HTERT RPE-1 (cell line): ENCODE data around the gene ZNF565.
"Not testable (repeated sequence)": the region's sequence is repeated elsewhere in the genome, so short reads cannot be mapped to it uniquely, and the experiment has no call there.

Experiments
- in situ Hi-C: fragments of 300-500 bp; cut with MboI; formaldehyde crosslinking; loops from 4 replicates; pipeline ENCODE4 v1.14.3; 2020; ENCODE audit warnings: low sequenced_read_pairs

ZNF565 gene

DNA sequence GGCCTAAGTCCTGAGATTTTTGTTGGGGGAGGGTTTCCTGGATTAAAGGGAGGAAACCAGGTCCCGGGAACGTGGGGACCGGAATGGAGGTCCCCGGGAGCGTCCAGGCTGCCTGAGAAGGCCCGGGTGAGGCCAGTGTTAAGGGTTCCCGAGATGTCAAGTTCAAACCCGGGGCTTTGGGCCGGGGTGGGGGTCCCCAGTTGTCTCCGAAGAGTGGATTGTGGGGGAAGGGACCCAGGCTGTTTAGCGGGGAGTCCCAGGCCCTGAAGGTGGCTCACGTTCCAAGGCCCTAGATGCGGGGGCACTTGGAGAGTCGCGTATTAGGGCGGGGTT lies 62.5 kb downstream of the ZNF565 start:
- in situ Hi-C loops, result no loop called here

DNA sequence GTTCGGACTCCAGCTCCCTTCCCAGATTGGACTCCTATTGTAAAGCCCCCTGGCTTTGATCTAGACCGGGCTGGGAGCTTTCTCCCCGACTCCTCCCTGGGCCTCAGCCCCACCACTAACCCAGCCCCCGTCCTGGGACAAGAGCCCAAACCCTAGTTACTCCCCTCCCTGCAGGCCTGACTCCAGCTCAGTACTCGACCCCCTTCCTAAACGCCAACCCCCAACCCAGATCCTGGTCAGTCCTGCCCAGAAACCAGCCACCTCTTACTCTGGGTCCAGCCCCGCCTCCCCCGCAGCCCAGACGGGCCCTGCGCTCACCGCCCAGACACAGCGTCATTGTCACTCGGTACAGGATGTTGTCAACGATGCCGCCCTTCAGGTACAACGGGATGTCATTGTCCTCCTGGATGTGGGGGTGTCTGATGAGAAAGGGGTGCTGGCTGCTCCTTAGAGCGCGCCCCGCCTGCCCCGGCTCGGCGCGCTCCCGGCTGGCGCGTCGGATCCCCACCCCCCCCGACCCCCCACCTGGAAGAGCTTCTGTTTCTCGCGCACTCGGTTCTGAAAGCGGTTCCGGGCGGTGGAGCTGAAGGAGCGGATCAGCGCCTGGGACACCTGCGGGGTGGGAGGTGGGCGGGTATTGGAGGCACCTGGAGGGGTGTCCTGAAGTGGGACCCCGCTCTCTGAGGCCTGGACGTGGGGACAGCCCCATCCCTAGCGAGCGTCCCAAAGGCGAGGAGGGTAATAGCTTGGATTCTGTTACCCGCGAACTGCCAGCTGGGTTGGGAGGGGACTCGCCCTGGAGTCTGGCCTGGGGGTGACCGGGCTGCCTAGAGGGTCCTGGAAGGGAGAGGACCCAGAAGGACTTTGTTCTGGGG lies 63.1 kb downstream of the ZNF565 start:
- in situ Hi-C loops, result no loop called here

DNA sequence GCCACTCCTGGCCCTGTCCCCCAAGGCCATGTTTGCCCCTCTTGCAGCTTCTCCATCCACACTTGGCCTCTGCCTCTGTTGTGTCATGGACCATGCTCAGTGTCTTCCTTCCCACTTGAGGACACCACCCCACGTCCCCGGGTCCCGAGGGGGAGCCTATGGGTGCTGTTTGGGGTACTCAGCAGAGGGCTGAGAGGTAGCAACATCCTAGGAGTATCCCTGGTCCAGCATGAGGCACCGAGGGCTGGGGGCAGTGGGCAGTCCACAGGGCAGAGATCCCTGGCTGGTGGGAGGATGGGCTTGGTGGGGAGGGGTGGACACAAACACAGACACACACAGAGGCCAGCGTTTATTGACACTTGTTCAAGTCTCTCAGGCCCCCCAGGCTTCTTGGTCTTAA lies 63.9 kb downstream of the ZNF565 start:
- in situ Hi-C loops, result no loop called here

DNA sequence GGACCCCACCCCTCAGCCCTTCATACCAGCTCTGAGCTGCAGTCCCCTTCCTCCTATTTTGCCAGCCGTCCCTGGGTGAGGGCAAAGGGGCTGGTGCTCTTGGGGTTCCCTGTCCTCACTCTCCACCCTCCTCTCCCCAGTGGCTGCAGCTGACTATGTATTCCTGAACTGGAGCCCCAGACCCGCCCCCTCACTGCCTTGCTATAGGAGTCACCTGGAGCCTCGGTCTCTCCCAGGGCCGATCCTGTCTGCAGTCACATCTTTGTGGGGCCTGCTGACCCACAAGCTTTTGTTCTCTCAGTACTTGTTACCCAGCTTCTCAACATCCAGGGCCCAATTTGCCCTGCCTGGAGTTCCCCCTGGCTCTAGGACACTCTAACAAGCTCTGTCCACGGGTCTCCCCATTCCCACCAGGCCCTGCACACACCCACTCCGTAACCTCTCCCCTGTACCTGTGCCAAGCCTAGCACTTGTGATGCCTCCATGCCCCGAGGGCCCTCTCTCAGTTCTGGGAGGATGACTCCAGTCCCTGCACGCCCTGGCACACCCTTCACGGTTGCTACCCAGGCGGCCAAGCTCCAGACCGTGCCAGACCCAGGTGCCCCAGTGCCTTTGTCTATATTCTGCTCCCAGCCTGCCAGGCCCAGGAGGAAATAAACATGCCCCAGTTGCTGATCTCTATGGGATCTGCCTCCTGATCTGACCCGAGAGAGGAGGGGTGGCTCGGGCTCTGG lies 64.6 kb downstream of the ZNF565 start:
- in situ Hi-C loops, result no loop called here

DNA sequence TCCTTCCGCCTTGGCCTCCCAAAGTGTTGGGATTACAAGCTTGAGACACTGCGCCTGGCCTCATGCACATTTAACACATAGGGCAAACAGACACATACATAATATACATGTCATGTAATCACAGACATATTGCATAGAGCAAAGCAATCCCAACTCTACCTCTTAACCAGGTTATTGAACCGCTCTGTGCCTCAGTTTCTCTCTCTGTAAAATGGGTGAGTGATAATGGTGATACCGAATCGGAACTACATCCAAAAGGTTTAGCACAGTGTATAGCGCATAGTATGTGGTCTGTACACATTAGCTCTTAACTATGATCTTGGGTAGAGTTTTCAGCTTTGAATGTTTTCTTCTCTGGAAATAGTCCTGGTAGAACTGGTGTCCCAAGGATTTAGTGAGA lies 69.8 kb downstream of the ZNF565 start:
- in situ Hi-C loops, result no loop called here

DNA sequence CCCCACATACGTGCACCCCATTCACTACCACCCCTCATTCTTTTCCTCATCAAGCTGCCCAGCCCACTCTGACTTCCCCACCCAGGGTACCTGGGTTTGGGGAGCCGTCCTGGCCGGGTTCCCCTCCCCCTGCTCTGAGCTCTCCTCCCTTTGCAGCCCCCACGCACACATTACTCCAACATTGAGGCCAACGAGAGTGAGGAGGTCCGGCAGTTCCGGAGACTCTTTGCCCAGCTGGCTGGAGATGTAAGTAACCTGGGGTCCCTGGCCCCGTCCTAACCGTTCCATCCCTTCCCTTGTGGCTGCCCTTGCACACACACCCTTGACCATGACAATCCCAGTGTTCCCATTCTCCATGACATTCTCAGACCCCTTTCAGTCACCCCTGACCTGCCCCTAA lies 72.0 kb downstream of the ZNF565 start:
- in situ Hi-C loops, result no loop called here

DNA sequence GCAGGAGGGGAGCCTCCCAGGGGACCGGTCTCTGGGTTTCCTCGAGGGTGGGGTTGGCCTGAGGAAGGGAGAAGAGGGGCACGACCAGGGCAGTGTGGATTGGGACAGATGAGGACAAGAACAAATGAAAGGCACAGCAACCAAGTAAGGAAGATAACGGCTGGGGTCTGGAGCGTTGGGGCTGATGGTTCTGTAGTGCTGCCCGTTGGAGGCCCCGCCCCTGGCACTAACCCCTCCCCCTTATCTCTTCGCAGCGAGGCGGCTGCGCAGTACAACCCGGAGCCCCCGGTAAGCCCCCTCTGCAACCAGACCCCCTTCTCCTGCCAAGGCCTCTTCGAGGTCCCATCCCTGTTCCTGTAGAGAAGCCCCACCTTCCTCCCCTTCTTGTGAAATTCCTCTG lies 72.4 kb downstream of the ZNF565 start:
- in situ Hi-C loops, result no loop called here

DNA sequence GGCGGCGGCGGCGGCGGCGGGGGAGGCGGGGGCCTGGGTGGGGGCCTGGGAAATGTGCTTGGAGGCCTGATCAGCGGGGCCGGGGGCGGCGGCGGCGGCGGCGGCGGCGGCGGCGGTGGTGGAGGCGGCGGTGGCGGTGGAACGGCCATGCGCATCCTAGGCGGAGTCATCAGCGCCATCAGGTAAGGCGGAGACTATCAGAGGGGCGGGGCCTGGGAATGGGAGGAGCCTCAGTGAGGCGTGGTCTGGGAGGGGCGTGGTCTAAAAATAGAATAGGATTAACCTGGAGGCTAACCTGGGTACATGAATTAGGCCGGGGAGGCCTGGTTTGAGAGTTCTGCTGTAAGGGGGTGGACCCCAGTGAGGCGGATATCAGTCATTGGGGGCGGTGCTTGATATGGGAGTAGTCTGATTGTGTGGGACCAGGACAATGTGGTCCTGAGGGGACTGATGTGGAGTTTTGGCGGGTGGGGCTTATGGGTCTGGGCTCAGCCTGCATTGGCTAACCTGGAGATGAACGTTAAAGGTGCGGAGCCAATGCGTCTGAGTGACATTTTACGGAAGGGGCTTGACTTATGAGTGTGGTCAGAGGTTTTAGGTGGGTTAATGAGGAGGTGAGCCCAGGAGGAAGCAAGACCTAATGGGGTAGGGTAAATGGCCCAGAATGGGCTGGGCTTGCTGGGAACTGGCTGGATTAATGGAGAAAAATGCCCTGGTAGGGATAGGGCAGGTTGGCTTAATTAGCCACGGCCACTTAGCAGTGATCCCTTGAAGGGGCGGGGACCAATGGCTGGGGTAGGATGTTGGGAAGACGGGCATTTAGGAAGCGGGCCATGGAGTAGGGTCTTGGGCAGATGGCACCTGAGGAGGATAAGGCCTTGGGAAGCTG lies 73.2 kb downstream of the ZNF565 start:
- in situ Hi-C loops, result no loop called here

DNA sequence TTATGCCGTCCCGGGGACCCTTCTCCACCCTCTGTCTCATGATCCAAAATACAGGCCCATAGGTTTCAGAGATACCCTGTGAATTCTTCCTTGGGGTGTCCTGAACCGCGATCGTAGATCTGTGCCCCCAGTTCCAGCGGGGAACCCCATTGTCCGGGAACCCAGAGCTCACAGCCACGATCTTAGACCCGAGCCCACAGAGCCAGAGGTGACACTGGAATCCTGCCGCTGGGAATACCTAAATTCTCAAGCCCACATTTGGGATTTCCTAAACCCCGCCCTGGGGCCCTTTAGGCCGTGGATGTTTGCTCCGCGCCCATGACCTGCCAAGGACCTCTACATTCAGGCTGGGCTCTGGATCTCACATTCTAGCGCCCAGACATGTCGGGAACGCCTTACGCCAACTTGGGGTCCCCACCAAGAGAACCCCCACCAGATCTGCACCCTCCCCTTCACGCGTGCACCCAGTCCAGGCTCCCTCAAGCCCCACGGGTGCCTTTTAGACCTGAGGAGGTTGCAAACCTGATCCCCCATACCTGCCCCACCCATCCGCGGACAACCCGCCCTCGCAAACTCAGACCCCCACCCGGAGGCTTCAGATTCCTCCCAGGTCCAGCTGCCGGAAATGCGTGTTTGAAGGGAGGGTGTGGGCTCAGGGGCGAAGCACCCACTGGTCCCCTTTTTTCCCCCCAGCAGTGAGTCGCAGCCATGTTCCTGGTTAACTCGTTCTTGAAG lies 74.0 kb downstream of the ZNF565 start:
- in situ Hi-C loops, result no loop called here

DNA sequence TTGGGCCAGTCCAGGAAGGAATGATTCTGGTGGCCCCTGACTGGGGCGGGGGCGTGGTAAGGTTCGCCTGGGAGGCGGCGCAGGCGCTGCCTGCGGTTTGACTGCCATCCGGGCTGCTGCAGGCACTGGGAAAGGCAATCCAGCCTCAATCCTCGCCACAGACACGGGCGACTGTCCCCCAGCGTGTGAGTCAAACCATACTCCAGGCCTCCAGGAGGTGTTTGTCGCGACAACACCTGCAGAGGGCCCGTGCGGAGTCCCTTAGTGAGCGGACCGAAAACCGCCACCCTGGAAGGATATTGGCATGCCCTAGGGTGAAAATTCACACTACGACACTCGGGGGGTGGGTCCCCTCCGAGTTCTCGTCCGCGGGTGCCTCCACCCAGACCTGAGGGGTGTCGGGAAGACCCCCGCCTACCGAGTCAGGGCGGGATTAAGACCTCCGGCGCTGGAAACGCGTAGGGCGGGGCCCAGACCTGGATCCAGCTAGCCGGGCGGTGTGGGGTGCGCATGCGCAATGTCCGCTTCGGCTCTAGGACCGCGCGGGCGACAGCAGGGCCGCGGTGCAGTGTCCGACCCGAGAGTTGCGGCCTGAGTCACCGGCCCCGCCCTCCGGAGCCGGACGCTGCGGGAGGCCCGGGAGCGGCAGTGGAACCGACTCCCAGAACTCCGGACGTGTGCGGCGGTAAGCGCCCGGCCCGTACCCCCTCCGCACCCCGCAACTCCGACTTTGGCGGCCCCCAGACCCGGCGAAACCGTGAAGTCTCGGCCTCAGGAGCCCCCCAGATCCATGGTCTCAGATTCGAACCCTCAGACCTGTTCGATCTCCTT lies 74.8 kb downstream of the ZNF565 start, which contains the start of gene CAPNS1:
Gene CAPNS1, plus strand, starts transcription at position 594 of the 831 bp plus-strand sequence. CDS start 946 bp downstream, outside the sequence.
- in situ Hi-C loops, result no loop called here

DNA sequence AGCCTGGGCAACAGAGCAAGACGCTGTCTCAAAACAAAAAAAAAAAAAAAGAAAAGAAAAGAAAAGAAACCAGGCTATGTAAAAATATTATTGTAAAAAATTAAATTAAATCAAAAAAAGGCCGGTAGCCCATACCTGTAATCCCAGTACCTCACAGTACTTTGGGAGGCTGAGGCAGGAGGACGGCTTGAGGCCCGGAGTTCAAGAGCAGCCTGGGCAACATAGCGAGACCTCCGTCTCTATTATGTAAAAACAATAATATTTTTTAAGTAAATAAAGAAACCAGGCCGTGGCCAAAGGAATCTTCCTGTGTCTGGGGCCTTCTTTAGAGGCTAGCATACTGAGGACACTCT lies 75.4 kb downstream of the ZNF565 start:
- in situ Hi-C loops, result no loop called here

DNA sequence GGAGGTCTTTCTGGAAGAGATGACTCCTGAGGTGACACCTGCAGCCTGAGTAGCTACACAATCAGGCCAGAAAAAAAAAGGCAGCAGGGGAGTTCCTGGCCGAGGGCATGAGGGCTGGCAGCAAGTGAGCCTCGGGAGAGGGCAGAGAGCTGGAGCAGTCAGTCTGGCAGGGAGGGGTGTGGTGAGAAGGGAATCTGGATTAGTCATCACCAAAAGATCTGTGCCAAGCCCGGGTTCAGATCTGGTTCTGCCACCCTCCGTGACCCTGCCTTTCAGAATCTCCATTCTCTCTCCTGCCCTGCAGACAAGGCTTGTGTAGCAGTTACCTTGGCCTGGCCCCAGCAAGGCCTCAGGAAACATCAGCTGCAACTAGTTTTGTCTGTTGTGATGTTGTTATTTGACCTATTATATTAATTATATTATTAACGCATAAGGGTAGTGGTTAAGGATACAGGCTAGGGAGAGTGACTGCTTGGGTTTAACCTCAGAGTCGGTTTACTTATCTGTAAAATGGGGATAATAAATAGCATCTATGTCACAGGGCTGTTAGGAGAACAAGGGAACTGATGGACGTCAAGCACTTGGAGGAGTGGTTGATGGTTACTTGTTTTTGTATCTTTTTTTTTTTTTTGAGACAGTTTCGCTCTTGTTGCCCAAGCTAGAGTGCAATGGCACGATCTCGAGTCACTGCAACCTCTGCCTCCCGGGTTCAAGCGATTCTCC lies 77.3 kb downstream of the ZNF565 start:
- in situ Hi-C loops, result no loop called here

DNA sequence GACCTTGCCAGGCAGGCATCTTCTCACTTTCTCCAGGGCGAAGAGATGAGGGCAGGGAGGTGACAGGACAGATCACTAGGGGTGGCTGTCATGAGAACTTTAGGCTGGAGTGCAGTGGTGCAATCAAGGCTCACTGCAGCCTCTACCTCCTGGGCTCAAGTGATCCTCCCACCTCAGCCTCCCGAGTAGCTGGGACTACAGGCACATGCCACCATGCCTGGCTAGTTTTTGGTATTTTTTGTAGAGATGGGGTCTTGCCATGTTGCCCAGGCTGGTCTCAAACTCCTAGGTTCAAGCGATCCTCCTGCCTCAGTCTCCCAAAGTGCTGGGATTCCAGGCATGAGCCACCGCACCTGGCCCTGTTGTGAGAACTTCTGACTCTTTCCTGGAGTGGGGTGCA lies 79.6 kb downstream of the ZNF565 start:
- in situ Hi-C loops, result not testable (repeated sequence)
